Natural killer cell (primary cell): Measurements from ENCODE around the gene B4GALT2. TPM values are rescaled to one million over a fixed set of nuclear protein-coding genes. Genes with fewer than 3 reads are reported as not detected.

Experiments
- ATAC-seq, 3 donors: fragments of 150-1000 bp in 2 of 3; fragments of 200-7000 bp in 1 of 3; cut with Tn5 transposase; 1 replicate in 1 of 3; 2 replicates in 2 of 3; pipeline ENCODE4 v1.10.0; 2021; ENCODE audit warnings: mild to moderate bottlenecking in 2 of 3, moderate library complexity in 2 of 3
- DNase-seq, 2 donors: peaks; one replicate each; pipeline versions ENCODE4 v3.0.0 to v3.0.0-alpha.2; 2013 to 2021; ENCODE audit warnings: mixed read lengths in 1 of 2
- H3K27ac ChIP-seq: one replicate; pipeline ENCODE4 v1.5.1; 2013; ENCODE audit warnings: mild to moderate bottlenecking, low read length
- H3K27me3 ChIP-seq: one replicate; pipeline ENCODE4 v1.6.1; 2013; ENCODE audit warnings: low read length; ENCODE audit not compliant: control insufficient read depth, insufficient read depth
- H3K36me3 ChIP-seq: one replicate; pipeline ENCODE4 v1.6.1; 2013; ENCODE audit warnings: low read length; ENCODE audit not compliant: control insufficient read depth, insufficient read depth
- H3K4me1 ChIP-seq: one replicate; pipeline ENCODE4 v1.6.1; 2013; ENCODE audit warnings: low read length; ENCODE audit not compliant: control insufficient read depth, insufficient read depth
- H3K4me3 ChIP-seq: one replicate; pipeline ENCODE4 v1.5.1; 2013; ENCODE audit warnings: low read length
- H3K9me3 ChIP-seq: one replicate; pipeline ENCODE4 v1.6.1; 2013; ENCODE audit warnings: low read length; ENCODE audit not compliant: control insufficient read depth, insufficient read depth
- H3K27ac Mint-ChIP-seq, 2 donors: one replicate each; pipeline ENCODE4 v1.8.0; 2022; ENCODE audit warnings: mild to moderate bottlenecking in 2 of 2, mixed read lengths in 2 of 2, moderate library complexity in 1 of 2
- H3K27me3 Mint-ChIP-seq, 2 donors: one replicate each; pipeline ENCODE4 v1.8.0; 2022; ENCODE audit warnings: low read depth in 2 of 2, mixed read lengths in 2 of 2
- H3K36me3 Mint-ChIP-seq: one replicate; pipeline ENCODE4 v1.8.0; 2022; ENCODE audit warnings: mixed read lengths
- H3K4me1 Mint-ChIP-seq, 2 donors: one replicate each; pipeline ENCODE4 v1.8.0; 2022; ENCODE audit warnings: mixed read lengths in 2 of 2
- H3K4me3 Mint-ChIP-seq: one replicate; pipeline ENCODE4 v1.8.0; 2022; ENCODE audit warnings: mild to moderate bottlenecking, moderate library complexity, mixed read lengths
- H3K9me3 Mint-ChIP-seq, 2 donors: one replicate each; pipeline ENCODE4 v1.8.0; 2022; ENCODE audit warnings: mixed read lengths in 2 of 2
- CTCF ChIP-seq: fragments of 200-600 bp; IDR thresholded peaks from one replicate; pipeline ENCODE4 v1.8.0; 2022; ENCODE audit warnings: antibody characterized with exemption
- WGBS: methylation state at CpG from one replicate; pipeline ENCODE4 v1.1.7; 2013; ENCODE audit warnings: missing lambda C conversion rate; ENCODE audit not compliant: insufficient coverage; 5-methylcytosine and 5-hydroxymethylcytosine counted together
- intact Hi-C: fragments of 100-400 bp; cut with micrococcal nuclease; formaldehyde crosslinking; loops from one replicate; pipeline ENCODE4 v1.14.2; 2022
- total RNA-seq, 4 donors: library from RNA; stranded (reverse); fragments of 120-200 nt in 1 of 4; gene quantifications; one replicate each; pipeline versions ENCODE4 v1.2.3 to v1.2.4, GENCODE V29; 2013 to 2022

Gene B4GALT2
- total RNA-seq, 3 donors from 2014 or later (not counting 1 experiment from before 2014, with no cell fraction given): 1.5 to 5.5 (median 2.2) TPM

- ATAC-seq (no peak), DNase-seq (no peak)
- Histone ChIP-seq H3K4me3 (no peak overlapping the region), H3K27me3 (peaks cover 17% of the 10 kb centered on the region), H3K9me3 (no peaks in the 10 kb centered on the region), H3K4me1 (peaks cover 19% of the 10 kb centered on the region), H3K36me3 (no peaks in the 10 kb centered on the region), H3K27ac (no peak overlapping the region)
- TF ChIP-seq CTCF: no peak
- 90% methylated on average over 2 of the region's 3 CpGs for WGBS
- Mint-ChIP-seq H3K4me3 (no peak overlapping the region), H3K27me3 (peaks cover 5 to 18% of the 10 kb centered on the region in 2 donors), H3K36me3 (no peaks in the 10 kb centered on the region), H3K4me1 (peaks cover 0 to 23% of the 10 kb centered on the region in 2 donors), H3K27ac (no peak overlapping the region), H3K9me3 (no peaks in the 10 kb centered on the region)
- intact Hi-C loops: no loop called here
Measured at GRCh38 chr1:43938892-43939587, 40.0 kb upstream of the B4GALT2 start.

- ATAC-seq (no peak), DNase-seq (no peak)
- WGBS: 95% methylated on average over 3 of the region's 3 CpGs
- Mint-ChIP-seq H3K36me3 (no peaks in the 10 kb centered on the region), H3K27me3 (peaks cover 0 to 2% of the 10 kb centered on the region in 2 donors), H3K4me1 (peaks cover 19 to 39% of the 10 kb centered on the region in 2 donors), H3K9me3 (no peaks in the 10 kb centered on the region), H3K27ac (no peak overlapping the region), H3K4me3 (no peak overlapping the region)
- TF ChIP-seq CTCF: no peak
- Histone ChIP-seq H3K27ac (no peak overlapping the region), H3K36me3 (no peaks in the 10 kb centered on the region), H3K27me3 (no peaks in the 10 kb centered on the region), H3K9me3 (no peaks in the 10 kb centered on the region), H3K4me1 (peaks cover 17% of the 10 kb centered on the region), H3K4me3 (no peak overlapping the region)
- intact Hi-C loops: no loop called here
Measured at GRCh38 chr1:43942411-43942810, 36.6 kb upstream of the B4GALT2 start.

- intact Hi-C loops: no loop called here
- DNase-seq (no peak), ATAC-seq (no peak)
- peak overlapping the region; percentile 61 for H3K4me3 Mint-ChIP-seq
- Histone ChIP-seq H3K27ac (no peak overlapping the region), H3K9me3 (no peaks in the 10 kb centered on the region), H3K4me1 (peaks cover 33% of the 10 kb centered on the region), H3K4me3 (no peak overlapping the region), H3K27me3 (no peaks in the 10 kb centered on the region), H3K36me3 (peaks cover under 1% of the 10 kb centered on the region)
- no peak overlapping the region for H3K27ac Mint-ChIP-seq
- H3K4me1 Mint-ChIP-seq: peaks cover 24 to 50% of the 10 kb centered on the region in 2 donors
- TF ChIP-seq CTCF: no peak
- H3K27me3 Mint-ChIP-seq: no peaks in the 10 kb centered on the region
- WGBS: 94% methylated on average over 1 of the region's 1 CpG
- H3K36me3 Mint-ChIP-seq: no peaks in the 10 kb centered on the region
- H3K9me3 Mint-ChIP-seq: no peaks in the 10 kb centered on the region
Measured at GRCh38 chr1:43944860-43945259, 34.1 kb upstream of the B4GALT2 start.
